H9 (cell line): Measurements from ENCODE around the gene IL33. TPM values are rescaled to one million over a fixed set of nuclear protein-coding genes. Genes with fewer than 3 reads are reported as not detected.

ENCODE experiments used
- DNase-seq: peaks from one replicate; pipeline ENCODE4 v3.0.0-alpha.2; 2017
- H2AFZ ChIP-seq: one replicate; pipeline ENCODE4 v1.6.1; 2013; ENCODE audit warnings: mild to moderate bottlenecking, low read length, control low read depth, moderate library complexity
- H2AK5ac ChIP-seq: 2 replicates; pipeline ENCODE4 v1.6.1; 2013; ENCODE audit warnings: low read length, control low read depth, mixed read lengths; ENCODE audit not compliant: insufficient read length
- H2BK120ac ChIP-seq: one replicate; pipeline ENCODE4 v1.6.1; 2013; ENCODE audit warnings: low read depth, mild to moderate bottlenecking, low read length, control low read depth, inconsistent platforms; ENCODE audit not compliant: poor library complexity, severe bottlenecking
- H2BK12ac ChIP-seq: 2 replicates; pipeline ENCODE4 v1.6.1; 2013; ENCODE audit warnings: low read length, control low read depth, mixed read lengths, low read depth; ENCODE audit not compliant: insufficient read length
- H2BK15ac ChIP-seq: 2 replicates; pipeline ENCODE4 v1.6.1; 2013; ENCODE audit warnings: low read depth, low read length, control low read depth
- H2BK20ac ChIP-seq: one replicate; pipeline ENCODE4 v1.6.1; 2013; ENCODE audit warnings: low read depth, mild to moderate bottlenecking, low read length, control low read depth, inconsistent platforms; ENCODE audit not compliant: poor library complexity, severe bottlenecking
- H2BK5ac ChIP-seq: 2 replicates; pipeline ENCODE4 v1.6.1; 2013; ENCODE audit warnings: low read length, control low read depth, mixed read lengths; ENCODE audit not compliant: insufficient read length
- H3K14ac ChIP-seq: 2 replicates; pipeline ENCODE4 v1.6.1; 2013; ENCODE audit warnings: low read length, control low read depth; ENCODE audit not compliant: insufficient read depth
- H3K18ac ChIP-seq: 2 replicates; pipeline ENCODE4 v1.6.1; 2013; ENCODE audit warnings: low read depth, mild to moderate bottlenecking, mixed read lengths, low read length, control low read depth; ENCODE audit not compliant: insufficient read length
- H3K23ac ChIP-seq: 2 replicates; pipeline ENCODE4 v1.6.1; 2013; ENCODE audit warnings: low read length, control low read depth, mixed read lengths, low read depth; ENCODE audit not compliant: insufficient read length
- H3K23me2 ChIP-seq: 2 replicates; pipeline ENCODE4 v1.6.1; 2013; ENCODE audit warnings: low read depth, mild to moderate bottlenecking, mixed read lengths, low read length, control low read depth; ENCODE audit not compliant: insufficient read length, poor library complexity, severe bottlenecking
- H3K27ac ChIP-seq: 2 replicates; pipeline ENCODE4 v1.5.1; 2013; ENCODE audit warnings: low read length, control low read depth, mixed read lengths, low read depth; ENCODE audit not compliant: insufficient read length
- H3K27me3 ChIP-seq: 2 replicates; pipeline ENCODE4 v1.6.1; 2013; ENCODE audit warnings: low read length, control low read depth, inconsistent platforms; ENCODE audit not compliant: insufficient read depth
- H3K4ac ChIP-seq: 2 replicates; pipeline ENCODE4 v1.6.1; 2013; ENCODE audit warnings: low read depth, mild to moderate bottlenecking, control low read depth, inconsistent platforms, low read length, moderate library complexity
- H3K4me1 ChIP-seq: 2 replicates; pipeline ENCODE4 v1.6.1; 2013; ENCODE audit warnings: low read length, control low read depth, inconsistent platforms; ENCODE audit not compliant: insufficient read depth
- H3K4me2 ChIP-seq: 2 replicates; pipeline ENCODE4 v1.6.1; 2013; ENCODE audit warnings: low read length, control low read depth, mixed read lengths; ENCODE audit not compliant: insufficient read length, insufficient read depth
- H3K56ac ChIP-seq: 2 replicates; pipeline ENCODE4 v1.6.1; 2013; ENCODE audit warnings: low read depth, mild to moderate bottlenecking, mixed read lengths, low read length, control low read depth; ENCODE audit not compliant: insufficient read length
- H3K79me1 ChIP-seq: 2 replicates; pipeline ENCODE4 v1.6.1; 2013; ENCODE audit warnings: low read depth, mild to moderate bottlenecking, moderate library complexity, low read length, control low read depth, inconsistent platforms; ENCODE audit not compliant: insufficient read depth, poor library complexity, severe bottlenecking
- H3K79me2 ChIP-seq: 2 replicates; pipeline ENCODE4 v1.6.1; 2013; ENCODE audit warnings: low read length, control low read depth, inconsistent platforms; ENCODE audit not compliant: insufficient read depth
- H3K9ac ChIP-seq: 2 replicates; pipeline ENCODE4 v1.6.1; 2013; ENCODE audit warnings: low read length, control low read depth, mixed read lengths; ENCODE audit not compliant: insufficient read length; ENCODE audit errors: extremely low read depth
- H3K9me3 ChIP-seq: one replicate; pipeline ENCODE4 v1.6.1; 2013; ENCODE audit warnings: low read depth, low read length, inconsistent platforms; ENCODE audit not compliant: control insufficient read depth
- H3T11ph ChIP-seq: one replicate; pipeline ENCODE4 v1.6.1; 2013; ENCODE audit warnings: mild to moderate bottlenecking, low read length, control low read depth, inconsistent platforms
- H4K20me1 ChIP-seq: one replicate; pipeline ENCODE4 v1.6.1; 2013; ENCODE audit not compliant: control insufficient read depth, insufficient read length, insufficient read depth
- H4K5ac ChIP-seq: 2 replicates; pipeline ENCODE4 v1.6.1; 2013; ENCODE audit warnings: low read depth, mild to moderate bottlenecking, mixed read lengths, low read length, control low read depth; ENCODE audit not compliant: insufficient read length
- H4K8ac ChIP-seq: replicated peaks from 2 replicates; pipeline ENCODE4 v1.6.1; 2013; ENCODE audit warnings: low read length, control low read depth, mixed read lengths, low read depth; ENCODE audit not compliant: insufficient read length
- H4K91ac ChIP-seq: 2 replicates; pipeline ENCODE4 v1.6.1; 2013; ENCODE audit warnings: low read depth, mild to moderate bottlenecking, moderate library complexity, mixed read lengths, low read length, control low read depth; ENCODE audit not compliant: insufficient read length
- H3K27ac Mint-ChIP-seq, 3 experiments: 2 replicates in 2 of 3; 3 replicates in 1 of 3; pipeline ENCODE4 v1.8.0; 2020 to 2021; ENCODE audit warnings: mixed read lengths in 3 of 3, mild to moderate bottlenecking in 1 of 3, moderate library complexity in 1 of 3
- H3K27me3 Mint-ChIP-seq: 2 replicates; pipeline ENCODE4 v1.8.0; 2021; ENCODE audit warnings: low read depth, mild to moderate bottlenecking, moderate library complexity, mixed read lengths
- H3K36me3 Mint-ChIP-seq, 3 experiments: 2 replicates in 2 of 3; 3 replicates in 1 of 3; pipeline ENCODE4 v1.8.0; 2020 to 2021; ENCODE audit warnings: low read depth in 3 of 3, mixed read lengths in 3 of 3; ENCODE audit not compliant: insufficient read depth in 1 of 3
- H3K4me1 Mint-ChIP-seq, 2 experiments: 2 replicates each; pipeline ENCODE4 v1.8.0; 2020; ENCODE audit warnings: mixed read lengths in 2 of 2
- H3K4me3 Mint-ChIP-seq, 2 experiments: 2 replicates in 1 of 2; 3 replicates in 1 of 2; pipeline ENCODE4 v1.8.0; 2020 to 2021; ENCODE audit warnings: mild to moderate bottlenecking in 2 of 2, mixed read lengths in 2 of 2, moderate library complexity in 1 of 2
- H3K9me3 Mint-ChIP-seq, 2 experiments: 2 replicates in 1 of 2; 3 replicates in 1 of 2; pipeline ENCODE4 v1.8.0; 2020; ENCODE audit warnings: mild to moderate bottlenecking in 2 of 2, mixed read lengths in 2 of 2, moderate library complexity in 1 of 2
- CTCF ChIP-seq: fragments of 200-600 bp; sonication (generic); conservative IDR thresholded peaks from 3 replicates; pipeline ENCODE4 v1.8.0; 2021; ENCODE audit warnings: antibody characterized with exemption, mild to moderate bottlenecking
- WGBS: extraction: QIAGEN DNeasy Blood & Tissue Kit; methylation state at CpG from one replicate; pipeline ENCODE4 v1.1.7; 2013; ENCODE audit warnings: missing lambda C conversion rate, low lambda C conversion rate, mixed read lengths; ENCODE audit not compliant: insufficient read length; ENCODE audit errors: extremely low coverage; 5-methylcytosine and 5-hydroxymethylcytosine counted together
- total RNA-seq: library from RNA; stranded (reverse); gene quantifications from 2 replicates; pipeline ENCODE4 v1.2.1, GENCODE V29; 2021

The IL33 gene
- total RNA-seq, 1 experiment from 2014 or later, result not detected

- no peaks in the 10 kb centered on the region for H3K27me3 Mint-ChIP-seq
- DNase-seq, result no peak
- no peaks in the 10 kb centered on the region for H3K36me3 Mint-ChIP-seq
- Histone ChIP-seq H3K9me3 (no peaks in the 10 kb centered on the region), H3K79me2 (no peaks in the 10 kb centered on the region), H4K20me1 (no peaks in the 10 kb centered on the region), H4K8ac (no peak overlapping the region), H3K79me1 (no peaks in the 10 kb centered on the region), H2BK120ac (no peak overlapping the region), H2BK20ac (no peak overlapping the region), H2BK5ac (no peak overlapping the region), H4K91ac (no peak overlapping the region), H2AK5ac (no peak overlapping the region), H2BK12ac (no peak overlapping the region), H3K56ac (no peak overlapping the region), H4K5ac (no peak overlapping the region), H3T11ph (no peak overlapping the region), H2BK15ac (no peak overlapping the region), H3K4me1 (no peaks in the 10 kb centered on the region), H2AFZ (no peak overlapping the region), H3K23ac (no peak overlapping the region), H3K4me2 (no peak overlapping the region), H3K9ac (no peak overlapping the region), H3K14ac (no peak overlapping the region), H3K4ac (no peak overlapping the region), H3K27me3 (no peaks in the 10 kb centered on the region), H3K27ac (no peak overlapping the region), H3K23me2 (no peaks in the 10 kb centered on the region), H3K18ac (no peak overlapping the region)
- H3K9me3 Mint-ChIP-seq, result no peaks in the 10 kb centered on the region; a peak in 1 of 5 replicates
- TF ChIP-seq CTCF, result no peak
- peaks cover 4 to 8% of the 10 kb centered on the region in 2 experiments for H3K4me1 Mint-ChIP-seq
- no CpG with 5 or more reads among the region's 1 CpG for WGBS
- no peak overlapping the region for H3K27ac Mint-ChIP-seq
- no peak overlapping the region for H3K4me3 Mint-ChIP-seq
Measured at GRCh38 chr9:6216951-6217350, 1.3 kb downstream of the IL33 start.
